ENCODE data around the gene KRT79.

DNA sequence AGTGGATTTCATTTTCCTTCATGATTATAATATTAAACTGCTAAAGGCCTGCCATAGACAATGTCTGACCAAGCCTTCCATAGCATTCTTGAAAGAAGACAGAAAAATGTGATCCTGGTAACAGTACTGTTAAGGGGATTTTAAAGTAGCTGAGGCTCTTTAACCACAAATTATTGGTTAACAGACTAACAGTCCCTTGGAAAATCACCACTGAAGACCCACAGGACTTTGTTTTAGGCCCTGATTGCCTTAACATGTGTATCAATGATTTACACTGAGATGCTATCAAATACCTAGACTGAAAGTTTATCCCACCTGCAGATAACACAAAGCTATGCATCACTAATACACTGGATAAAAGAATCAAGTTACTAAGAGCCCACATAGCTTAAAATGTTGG, 6.0 kb downstream of the KRT79 start:
- TF ChIP-seq CTCF (IDR thresholded peaks at IDR 0.05) (no peak), POLR2AphosphoS5 (IDR thresholded peaks at IDR 0.05) (no peak), POLR2A (IDR thresholded peaks at IDR 0.05) (no peak), EP300 (IDR thresholded peaks at IDR 0.05) (no peak)
